ENCODE data around the gene USP35.
A peak's percentile ranks its signal among the peaks of the same experiment; 100 is the strongest.
"Not testable (repeated sequence)": the region's sequence is repeated elsewhere in the genome, so short reads cannot be mapped to it uniquely, and the experiment has no call there.

The USP35 gene

GRCh38 chr11:78168539-78169477 lies 19.9 kb upstream of the USP35 start:
- no peak for DNase-seq

- no peak for DNase-seq
Measured at GRCh38 chr11:78170413-78170812, 18.3 kb upstream of the USP35 start.

GRCh38 chr11:78170874-78171549 lies 17.7 kb upstream of the USP35 start:
- no peak for DNase-seq

- DNase-seq, result no peak
Measured at GRCh38 chr11:78171951-78172350, 16.8 kb upstream of the USP35 start.

- DNase-seq, result not testable (repeated sequence)
Measured at GRCh38 chr11:78175862-78176261, 12.9 kb upstream of the USP35 start.

- no peak for DNase-seq
Measured at GRCh38 chr11:78176605-78177141, 12.0 kb upstream of the USP35 start.

- no peak for DNase-seq
Measured at GRCh38 chr11:78177216-78177615, 11.5 kb upstream of the USP35 start.

- DNase-seq, result no peak
Measured at GRCh38 chr11:78179459-78180071, 9.2 kb upstream of the USP35 start.

- no peak for DNase-seq
Measured at GRCh38 chr11:78180751-78181150, 8.0 kb upstream of the USP35 start.

GRCh38 chr11:78181185-78181584 lies 7.5 kb upstream of the USP35 start:
- no peak for DNase-seq

- DNase-seq, result peak; percentile 80
Measured at GRCh38 chr11:78187366-78188285, 1.1 kb upstream of the USP35 start.

- no peak for DNase-seq
Measured at GRCh38 chr11:78189174-78189724, 530 bp downstream of the USP35 start.

- no peak for DNase-seq
Measured at GRCh38 chr11:78189851-78190250, 1.1 kb downstream of the USP35 start.

- no peak for DNase-seq
Measured at GRCh38 chr11:78190374-78190773, 1.7 kb downstream of the USP35 start.

GRCh38 chr11:78190871-78191538 lies 2.3 kb downstream of the USP35 start:
- no peak for DNase-seq

GRCh38 chr11:78192223-78192719 lies 3.6 kb downstream of the USP35 start:
- no peak for DNase-seq

GRCh38 chr11:78192911-78193351 lies 4.2 kb downstream of the USP35 start:
- no peak for DNase-seq

GRCh38 chr11:78193806-78194205 lies 5.1 kb downstream of the USP35 start:
- no peak for DNase-seq

GRCh38 chr11:78194490-78194889 lies 5.8 kb downstream of the USP35 start:
- DNase-seq, result no peak

- no peak for DNase-seq
Measured at GRCh38 chr11:78195917-78196560, 7.3 kb downstream of the USP35 start.

Data from activated naive CD4-positive, alpha-beta T cell treated with anti-CD3 and anti-CD28 coated beads, Interleukin-2, amount 50 U/mL, for 16 hours (primary cell).